Measurements from ENCODE around the gene BACH2. TPM values are rescaled to one million over a fixed set of nuclear protein-coding genes. Genes with fewer than 3 reads are reported as not detected.
A peak's percentile ranks its signal among the peaks of the same experiment; 100 is the strongest.

The BACH2 gene
- total and polyA plus RNA-seq, 9 donors = 3.4 to 5.8 (median 4.6) TPM

GRCh38 chr6:90294008-90294511 is 2.6 kb downstream of the BACH2 start:
- DNase-seq = no peak
- Histone ChIP-seq H3K27me3 (ENCODE audit: control insufficient read depth, insufficient read depth, low read length) (no peaks in the 10 kb centered on the region), H3K4me3 (ENCODE audit: low read length) (peak overlapping the region; percentile 79), H3K27ac (ENCODE audit: low read length) (no peak overlapping the region), H3K4me1 (ENCODE audit: control insufficient read depth, insufficient read depth, low read length) (peaks cover 8% of the 10 kb centered on the region), H3K9me3 (replicated peaks; ENCODE audit: control insufficient read depth, low read depth, low read length) (no peaks in the 10 kb centered on the region), H3K36me3 (ENCODE audit: control insufficient read depth, insufficient read depth, low read length) (no peaks in the 10 kb centered on the region)
- 80% methylated on average over 1 of the region's 5 CpGs for WGBS (ENCODE audit: insufficient coverage)

- no peak for DNase-seq
- Histone ChIP-seq H3K27ac (ENCODE audit: low read length) (no peak overlapping the region), H3K4me1 (ENCODE audit: control insufficient read depth, insufficient read depth, low read length) (peaks cover 8% of the 10 kb centered on the region), H3K27me3 (ENCODE audit: control insufficient read depth, insufficient read depth, low read length) (no peaks in the 10 kb centered on the region), H3K4me3 (ENCODE audit: low read length) (no peak overlapping the region), H3K9me3 (replicated peaks; ENCODE audit: control insufficient read depth, low read depth, low read length) (no peaks in the 10 kb centered on the region), H3K36me3 (ENCODE audit: control insufficient read depth, insufficient read depth, low read length) (no peaks in the 10 kb centered on the region)
- WGBS (ENCODE audit: insufficient coverage) = 96% methylated on average over 3 of the region's 3 CpGs
These were observed 3.2 kb downstream of the BACH2 start for GRCh38 chr6:90293319-90293953.

GRCh38 chr6:90291565-90291964 is 5.1 kb downstream of the BACH2 start:
- 94% methylated on average over 3 of the region's 4 CpGs for WGBS (ENCODE audit: insufficient coverage)
- Histone ChIP-seq H3K9me3 (replicated peaks; ENCODE audit: control insufficient read depth, low read depth, low read length) (no peaks in the 10 kb centered on the region), H3K4me3 (ENCODE audit: low read length) (no peak overlapping the region), H3K36me3 (ENCODE audit: control insufficient read depth, insufficient read depth, low read length) (no peaks in the 10 kb centered on the region), H3K4me1 (ENCODE audit: control insufficient read depth, insufficient read depth, low read length) (peaks cover 3% of the 10 kb centered on the region), H3K27ac (ENCODE audit: low read length) (no peak overlapping the region), H3K27me3 (ENCODE audit: control insufficient read depth, insufficient read depth, low read length) (no peaks in the 10 kb centered on the region)
- no peak for DNase-seq

GRCh38 chr6:90290811-90291420 is 5.7 kb downstream of the BACH2 start:
- 32% methylated on average over 2 of the region's 5 CpGs for WGBS (ENCODE audit: insufficient coverage)
- peaks cover 3% of the 10 kb centered on the region for H3K4me1 ChIP-seq (ENCODE audit: control insufficient read depth, insufficient read depth, low read length)
- DNase-seq = no peak
- no peaks in the 10 kb centered on the region for H3K27me3 ChIP-seq (ENCODE audit: control insufficient read depth, insufficient read depth, low read length)
- no peak overlapping the region for H3K27ac ChIP-seq (ENCODE audit: low read length)
- no peaks in the 10 kb centered on the region for H3K36me3 ChIP-seq (ENCODE audit: control insufficient read depth, insufficient read depth, low read length)
- H3K9me3 ChIP-seq (replicated peaks; ENCODE audit: control insufficient read depth, low read depth, low read length) = no peaks in the 10 kb centered on the region
- H3K4me3 ChIP-seq (ENCODE audit: low read length) = no peak overlapping the region

GRCh38 chr6:90289902-90290301 is 6.7 kb downstream of the BACH2 start:
- Histone ChIP-seq H3K4me1 (ENCODE audit: control insufficient read depth, insufficient read depth, low read length) (peaks cover 11% of the 10 kb centered on the region), H3K9me3 (replicated peaks; ENCODE audit: control insufficient read depth, low read depth, low read length) (no peaks in the 10 kb centered on the region), H3K27ac (ENCODE audit: low read length) (no peak overlapping the region), H3K4me3 (ENCODE audit: low read length) (no peak overlapping the region), H3K36me3 (ENCODE audit: control insufficient read depth, insufficient read depth, low read length) (no peaks in the 10 kb centered on the region), H3K27me3 (ENCODE audit: control insufficient read depth, insufficient read depth, low read length) (no peaks in the 10 kb centered on the region)
- no peak for DNase-seq
- WGBS (ENCODE audit: insufficient coverage) = 83% methylated on average over 1 of the region's 1 CpG

- Histone ChIP-seq H3K9me3 (replicated peaks; ENCODE audit: control insufficient read depth, low read depth, low read length) (no peaks in the 10 kb centered on the region), H3K36me3 (ENCODE audit: control insufficient read depth, insufficient read depth, low read length) (no peaks in the 10 kb centered on the region), H3K4me3 (ENCODE audit: low read length) (no peak overlapping the region), H3K27ac (ENCODE audit: low read length) (no peak overlapping the region), H3K4me1 (ENCODE audit: control insufficient read depth, insufficient read depth, low read length) (peaks cover 15% of the 10 kb centered on the region), H3K27me3 (ENCODE audit: control insufficient read depth, insufficient read depth, low read length) (no peaks in the 10 kb centered on the region)
- WGBS (ENCODE audit: insufficient coverage) = no CpG with 5 or more reads among the region's 1 CpG
- no peak for DNase-seq
These were observed 8.2 kb downstream of the BACH2 start for GRCh38 chr6:90288404-90288803.

- DNase-seq = no peak
- no CpG with 5 or more reads among the region's 4 CpGs for WGBS (ENCODE audit: insufficient coverage)
- Histone ChIP-seq H3K4me3 (ENCODE audit: low read length) (no peak overlapping the region), H3K27me3 (ENCODE audit: control insufficient read depth, insufficient read depth, low read length) (no peaks in the 10 kb centered on the region), H3K27ac (ENCODE audit: low read length) (no peak overlapping the region), H3K9me3 (replicated peaks; ENCODE audit: control insufficient read depth, low read depth, low read length) (no peaks in the 10 kb centered on the region), H3K36me3 (ENCODE audit: control insufficient read depth, insufficient read depth, low read length) (no peaks in the 10 kb centered on the region), H3K4me1 (ENCODE audit: control insufficient read depth, insufficient read depth, low read length) (peaks cover 15% of the 10 kb centered on the region)
These were observed 9.7 kb downstream of the BACH2 start for GRCh38 chr6:90286884-90287488.

- Histone ChIP-seq H3K4me3 (ENCODE audit: low read length) (no peak overlapping the region), H3K9me3 (replicated peaks; ENCODE audit: control insufficient read depth, low read depth, low read length) (no peaks in the 10 kb centered on the region), H3K27me3 (ENCODE audit: control insufficient read depth, insufficient read depth, low read length) (no peaks in the 10 kb centered on the region), H3K36me3 (ENCODE audit: control insufficient read depth, insufficient read depth, low read length) (no peaks in the 10 kb centered on the region), H3K4me1 (ENCODE audit: control insufficient read depth, insufficient read depth, low read length) (peaks cover 15% of the 10 kb centered on the region), H3K27ac (ENCODE audit: low read length) (peak overlapping the region; percentile 89)
- peak; percentile 95 for DNase-seq
- 14% methylated on average over 1 of the region's 9 CpGs for WGBS (ENCODE audit: insufficient coverage)
These were observed 10.8 kb downstream of the BACH2 start for GRCh38 chr6:90285611-90286381.

- Histone ChIP-seq H3K27ac (ENCODE audit: low read length) (peak overlapping the region; percentile 89), H3K4me3 (ENCODE audit: low read length) (no peak overlapping the region), H3K9me3 (replicated peaks; ENCODE audit: control insufficient read depth, low read depth, low read length) (no peaks in the 10 kb centered on the region), H3K36me3 (ENCODE audit: control insufficient read depth, insufficient read depth, low read length) (no peaks in the 10 kb centered on the region), H3K4me1 (ENCODE audit: control insufficient read depth, insufficient read depth, low read length) (peaks cover 15% of the 10 kb centered on the region), H3K27me3 (ENCODE audit: control insufficient read depth, insufficient read depth, low read length) (no peaks in the 10 kb centered on the region)
- WGBS (ENCODE audit: insufficient coverage) = no CpG with 5 or more reads among the region's 4 CpGs
- peak; percentile 45 for DNase-seq
These were observed 11.6 kb downstream of the BACH2 start for GRCh38 chr6:90285042-90285481.

Data from muscle of leg (tissue), 11 donors.